ENCODE data around the gene ABCB6. TPM values are rescaled to one million over a fixed set of nuclear protein-coding genes. Genes with fewer than 3 reads are reported as not detected.

The ABCB6 gene
- total and polyA plus RNA-seq, 10 of the 15 experiments (the other 5 are each of a cell fraction or from before 2014, with no cell fraction given): 2.3 to 22.1 (median 13.8) TPM

- peak; percentile 32; the same call in 1 of the 2 replicates for TF ChIP-seq CREM (IDR thresholded peaks at IDR 0.05; ENCODE audit: low read depth)
- TF ChIP-seq TCF12 (IDR thresholded peaks at IDR 0.05; ENCODE audit: low read depth, low read length): no peak
- TF ChIP-seq NRF1 (conservative IDR thresholded peaks at IDR 0.05; ENCODE audit: low read depth, low read length): peak; percentile 79
- TF ChIP-seq SRF (IDR thresholded peaks at IDR 0.05; ENCODE audit: low read depth in 2 of 2, low read length in 2 of 2): no peak
- TF ChIP-seq SMAD1 (IDR thresholded peaks at IDR 0.05; ENCODE audit: low read depth, partially characterized antibody): peak; percentile 73
- no peak for TF ChIP-seq RFX5 (IDR thresholded peaks at IDR 0.05; ENCODE audit: low read depth, low read length)
- TF ChIP-seq YBX1 (IDR thresholded peaks at IDR 0.05): no peak
- peak; percentile 34 for TF ChIP-seq FOXK2 (IDR thresholded peaks at IDR 0.05)
- peak; percentile 62 for TF ChIP-seq ZNF687 (IDR thresholded peaks at IDR 0.05)
- no peak for TF ChIP-seq RAD21 (IDR thresholded peaks at IDR 0.05; ENCODE audit: insufficient read depth, low read depth, low read length)
- TF ChIP-seq SP1 (IDR thresholded peaks at IDR 0.05; ENCODE audit: low read depth, low read length): no peak
- TF ChIP-seq TARDBP (IDR thresholded peaks at IDR 0.05; ENCODE audit: borderline replicate concordance): peak; percentile 64; the same call in 1 of the 2 replicates
- TF ChIP-seq CEBPZ (IDR thresholded peaks at IDR 0.05; ENCODE audit: low read depth, low read length): no peak
- no peak for TF ChIP-seq SUZ12 (IDR thresholded peaks at IDR 0.05; ENCODE audit: unreplicated experiment)
- no peak for TF ChIP-seq ZBTB33 (IDR thresholded peaks at IDR 0.05)
- TF ChIP-seq ZBTB40 (IDR thresholded peaks at IDR 0.05; ENCODE audit: borderline replicate concordance): no peak
Observed at GRCh38 chr2:219177552-219178376, 41.0 kb downstream of the ABCB6 start, which contains the start of gene RETREG2 (continued).

Measured in GM12878 (cell line).